ENCODE results near the gene BRD8. TPM values are rescaled to one million over a fixed set of nuclear protein-coding genes. Genes with fewer than 3 reads are reported as not detected.

The BRD8 gene
- total and polyA plus RNA-seq, 2 experiments from 2014 or later = 45.8 to 117 TPM

GRCh38 chr5:138107213-138107612, 71.2 kb downstream of the BRD8 start:
- Histone ChIP-seq H3K4me2 (no peak overlapping the region), H3K9me2 (ENCODE audit: insufficient read depth) (no peaks in the 10 kb centered on the region), H3K4me1 (ENCODE audit: insufficient read depth) (peaks cover 29% of the 10 kb centered on the region), H3K79me2 (replicated peaks; ENCODE audit: insufficient read depth) (no peaks in the 10 kb centered on the region), H3F3A (replicated peaks; ENCODE audit: low read depth) (no peaks in the 10 kb centered on the region), H2AFZ (no peak overlapping the region), H3K27ac (ENCODE audit: low read depth) (no peak overlapping the region), H3K4me3 (no peak overlapping the region), H4K20me1 (replicated peaks; ENCODE audit: insufficient read depth) (0 out of 2 replicates have a peak, but pooled peaks cover 3% of the 10 kb centered on the region), H3K27me3 (ENCODE audit: insufficient read depth) (peaks cover 16% of the 10 kb centered on the region), H3K36me3 (ENCODE audit: insufficient read depth) (no peaks in the 10 kb centered on the region)
- DNase-seq (ENCODE audit: low spot score) (no peak), ATAC-seq (no peak)
- no peak for TF ChIP-seq ZNF331 (CRISPR knock-in tag; IDR thresholded peaks at IDR 0.05; ENCODE audit: low read depth)
- TF ChIP-seq ETS1 (IDR thresholded peaks at IDR 0.05) = no peak
- Mint-ChIP-seq H3K27me3 (ENCODE audit: insufficient read depth, low read depth, poor library complexity) (peaks cover 7% of the 10 kb centered on the region), H3K36me3 (ENCODE audit: low read depth) (no peaks in the 10 kb centered on the region), H3K27ac (no peak overlapping the region), H3K4me3 (no peak overlapping the region), H3K4me1 (peaks cover 31% of the 10 kb centered on the region), H3K9me3 (no peaks in the 10 kb centered on the region)

- no peak for ATAC-seq
- Histone ChIP-seq H3K27me3 (ENCODE audit: insufficient read depth) (peaks cover 31% of the 10 kb centered on the region), H3K27ac (ENCODE audit: low read depth) (no peak overlapping the region), H3F3A (replicated peaks; ENCODE audit: low read depth) (no peaks in the 10 kb centered on the region), H3K79me2 (replicated peaks; ENCODE audit: insufficient read depth) (no peaks in the 10 kb centered on the region), H3K9me2 (ENCODE audit: insufficient read depth) (no peaks in the 10 kb centered on the region), H3K4me1 (ENCODE audit: insufficient read depth) (peaks cover 27% of the 10 kb centered on the region), H2AFZ (no peak overlapping the region), H3K4me2 (no peak overlapping the region), H4K20me1 (replicated peaks; ENCODE audit: insufficient read depth) (0 out of 2 replicates have a peak, but pooled peaks cover 5% of the 10 kb centered on the region), H3K4me3 (no peak overlapping the region), H3K36me3 (ENCODE audit: insufficient read depth) (no peaks in the 10 kb centered on the region)
- Mint-ChIP-seq H3K27ac (no peak overlapping the region), H3K9me3 (no peaks in the 10 kb centered on the region; the same call in 2 of the 3 replicates), H3K27me3 (ENCODE audit: insufficient read depth, low read depth, poor library complexity) (peaks cover 22% of the 10 kb centered on the region), H3K4me3 (no peak overlapping the region), H3K4me1 (peaks cover 28% of the 10 kb centered on the region), H3K36me3 (ENCODE audit: low read depth) (no peaks in the 10 kb centered on the region; the same call in 2 of the 3 replicates)
- TF ChIP-seq ZNF114 (CRISPR knock-in tag; IDR thresholded peaks at IDR 0.05) (no peak), JUNB (IDR thresholded peaks at IDR 0.05; ENCODE audit: unreplicated experiment) (no peak), ZNF462 (CRISPR knock-in tag; IDR thresholded peaks at IDR 0.05) (no peak), ZNF331 (CRISPR knock-in tag; IDR thresholded peaks at IDR 0.05; ENCODE audit: low read depth) (no peak), EZH2phosphoT487 (IDR thresholded peaks at IDR 0.05; ENCODE audit: unreplicated experiment) (no peak), ETS1 (IDR thresholded peaks at IDR 0.05) (no peak), REST (IDR thresholded peaks at IDR 0.05; ENCODE audit: unreplicated experiment) (no peak)
- DNase-seq (ENCODE audit: low spot score) = no peak
These were observed 72.7 kb downstream of the BRD8 start for GRCh38 chr5:138105709-138106108.
